ENCODE data around the gene SLC6A6. TPM values are rescaled to one million over a fixed set of nuclear protein-coding genes. Genes with fewer than 3 reads are reported as not detected.

SLC6A6 gene
- total RNA-seq, 1 donor: 33.2 TPM

GRCh38 chr3:14414846-14415464 is 12.5 kb downstream of the SLC6A6 start:
- TF ChIP-seq CTCF (IDR thresholded peaks at IDR 0.05; ENCODE audit: insufficient read depth, low read depth, low read length): no peak
- DNase-seq (ENCODE audit: low read depth): no peak
- no peak overlapping the region for H3K4me3 ChIP-seq (ENCODE audit: low read depth, low read length)

- peak; percentile 76 for DNase-seq (ENCODE audit: low read depth)
- no peak overlapping the region for H3K4me3 ChIP-seq (ENCODE audit: low read depth, low read length)
- no peak for TF ChIP-seq CTCF (IDR thresholded peaks at IDR 0.05; ENCODE audit: insufficient read depth, low read depth, low read length)
Measured at GRCh38 chr3:14415501-14415900, 13.1 kb downstream of the SLC6A6 start.

- TF ChIP-seq CTCF (IDR thresholded peaks at IDR 0.05; ENCODE audit: insufficient read depth, low read depth, low read length): no peak
- DNase-seq (ENCODE audit: low read depth): no peak
- H3K4me3 ChIP-seq (ENCODE audit: low read depth, low read length): no peak overlapping the region
Measured at GRCh38 chr3:14416453-14416852, 14.0 kb downstream of the SLC6A6 start.

- no peak for DNase-seq (ENCODE audit: low read depth)
- no peak for TF ChIP-seq CTCF (IDR thresholded peaks at IDR 0.05; ENCODE audit: insufficient read depth, low read depth, low read length)
- H3K4me3 ChIP-seq (ENCODE audit: low read depth, low read length): no peak overlapping the region
Measured at GRCh38 chr3:14418296-14419250, 16.2 kb downstream of the SLC6A6 start.

GRCh38 chr3:14422016-14422963 is 19.9 kb downstream of the SLC6A6 start:
- DNase-seq (ENCODE audit: low read depth): no peak
- no peak overlapping the region for H3K4me3 ChIP-seq (ENCODE audit: low read depth, low read length)
- TF ChIP-seq CTCF (IDR thresholded peaks at IDR 0.05; ENCODE audit: insufficient read depth, low read depth, low read length): no peak

GRCh38 chr3:14423197-14423743 is 20.9 kb downstream of the SLC6A6 start:
- no peak overlapping the region for H3K4me3 ChIP-seq (ENCODE audit: low read depth, low read length)
- DNase-seq (ENCODE audit: low read depth): peak; percentile 11
- no peak for TF ChIP-seq CTCF (IDR thresholded peaks at IDR 0.05; ENCODE audit: insufficient read depth, low read depth, low read length)

All from fibroblast of villous mesenchyme (primary cell).